HL-60 (cell line): ENCODE measurements around the gene UCN3.

Source experiments
- POLR2AphosphoS5 ChIP-seq: IDR thresholded peaks from 2 replicates; pipeline ENCODE4 v1.6.1; 2012; ENCODE audit warnings: low read depth
- REST ChIP-seq: IDR thresholded peaks from 2 replicates; pipeline ENCODE4 v1.6.1; 2012; ENCODE audit warnings: low read depth; ENCODE audit not compliant: insufficient replicate concordance
- SPI1 ChIP-seq: IDR thresholded peaks from 2 replicates; pipeline ENCODE4 v1.6.1; 2012; ENCODE audit warnings: low read depth, mild to moderate bottlenecking, borderline replicate concordance
- TF ChIP-seq, protein P1 (sequence below): IDR thresholded peaks from one replicate; pipeline ENCODE4 v1.5.1; 2011; ENCODE audit warnings: low read length, control low read depth, inconsistent platforms; ENCODE audit not compliant: insufficient read depth

GRCh38 chr10:5361966-5362365 is 2.8 kb upstream of the UCN3 start:
- TF ChIP-seq, protein P1, sequence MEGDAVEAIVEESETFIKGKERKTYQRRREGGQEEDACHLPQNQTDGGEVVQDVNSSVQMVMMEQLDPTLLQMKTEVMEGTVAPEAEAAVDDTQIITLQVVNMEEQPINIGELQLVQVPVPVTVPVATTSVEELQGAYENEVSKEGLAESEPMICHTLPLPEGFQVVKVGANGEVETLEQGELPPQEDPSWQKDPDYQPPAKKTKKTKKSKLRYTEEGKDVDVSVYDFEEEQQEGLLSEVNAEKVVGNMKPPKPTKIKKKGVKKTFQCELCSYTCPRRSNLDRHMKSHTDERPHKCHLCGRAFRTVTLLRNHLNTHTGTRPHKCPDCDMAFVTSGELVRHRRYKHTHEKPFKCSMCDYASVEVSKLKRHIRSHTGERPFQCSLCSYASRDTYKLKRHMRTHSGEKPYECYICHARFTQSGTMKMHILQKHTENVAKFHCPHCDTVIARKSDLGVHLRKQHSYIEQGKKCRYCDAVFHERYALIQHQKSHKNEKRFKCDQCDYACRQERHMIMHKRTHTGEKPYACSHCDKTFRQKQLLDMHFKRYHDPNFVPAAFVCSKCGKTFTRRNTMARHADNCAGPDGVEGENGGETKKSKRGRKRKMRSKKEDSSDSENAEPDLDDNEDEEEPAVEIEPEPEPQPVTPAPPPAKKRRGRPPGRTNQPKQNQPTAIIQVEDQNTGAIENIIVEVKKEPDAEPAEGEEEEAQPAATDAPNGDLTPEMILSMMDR: no peak
- TF ChIP-seq SPI1: no peak
- TF ChIP-seq POLR2AphosphoS5: no peak
- TF ChIP-seq REST: no peak
